ENCODE results near the gene NAV2.

Gene NAV2

GRCh38 chr11:20013346-20014066 lies 300.9 kb downstream of the NAV2 start:
- DNase-seq = peak; percentile 33

DNA sequence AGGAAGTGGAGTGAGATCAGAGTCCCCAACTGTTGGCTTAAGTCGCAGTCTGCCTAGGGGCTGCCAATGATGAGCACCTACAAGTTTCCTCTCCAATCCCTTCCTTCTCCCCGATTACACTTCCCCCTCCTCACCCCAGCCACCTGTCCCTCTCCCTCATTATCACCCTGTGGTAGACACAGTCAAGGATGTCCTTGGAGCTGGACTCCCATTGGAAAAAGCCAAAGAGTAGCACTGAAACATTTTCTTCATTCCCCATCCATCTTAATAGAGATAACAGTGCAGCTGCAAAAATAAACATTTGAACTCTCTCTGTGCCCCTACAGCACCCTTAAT lies 301.4 kb downstream of the NAV2 start:
- no peak for DNase-seq

DNA sequence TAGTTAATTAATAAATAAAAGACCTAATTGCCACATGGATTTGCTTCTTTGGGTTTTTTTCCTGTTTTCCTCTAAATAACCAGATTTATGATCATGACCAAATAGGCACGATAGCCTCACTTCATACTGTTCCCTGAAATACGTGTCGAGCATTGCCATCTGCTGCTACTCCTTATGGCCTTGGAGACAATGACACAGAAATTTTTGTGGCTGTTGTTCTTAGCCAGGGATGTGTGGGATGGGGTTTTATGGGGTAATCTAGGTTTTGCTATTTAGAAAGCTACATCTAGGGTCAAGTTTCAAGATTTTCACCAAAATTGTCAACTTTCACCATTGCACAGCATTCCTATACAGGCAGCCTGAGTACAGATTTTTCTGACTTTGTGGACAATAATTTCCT lies 302.5 kb downstream of the NAV2 start:
- DNase-seq = no peak

DNA sequence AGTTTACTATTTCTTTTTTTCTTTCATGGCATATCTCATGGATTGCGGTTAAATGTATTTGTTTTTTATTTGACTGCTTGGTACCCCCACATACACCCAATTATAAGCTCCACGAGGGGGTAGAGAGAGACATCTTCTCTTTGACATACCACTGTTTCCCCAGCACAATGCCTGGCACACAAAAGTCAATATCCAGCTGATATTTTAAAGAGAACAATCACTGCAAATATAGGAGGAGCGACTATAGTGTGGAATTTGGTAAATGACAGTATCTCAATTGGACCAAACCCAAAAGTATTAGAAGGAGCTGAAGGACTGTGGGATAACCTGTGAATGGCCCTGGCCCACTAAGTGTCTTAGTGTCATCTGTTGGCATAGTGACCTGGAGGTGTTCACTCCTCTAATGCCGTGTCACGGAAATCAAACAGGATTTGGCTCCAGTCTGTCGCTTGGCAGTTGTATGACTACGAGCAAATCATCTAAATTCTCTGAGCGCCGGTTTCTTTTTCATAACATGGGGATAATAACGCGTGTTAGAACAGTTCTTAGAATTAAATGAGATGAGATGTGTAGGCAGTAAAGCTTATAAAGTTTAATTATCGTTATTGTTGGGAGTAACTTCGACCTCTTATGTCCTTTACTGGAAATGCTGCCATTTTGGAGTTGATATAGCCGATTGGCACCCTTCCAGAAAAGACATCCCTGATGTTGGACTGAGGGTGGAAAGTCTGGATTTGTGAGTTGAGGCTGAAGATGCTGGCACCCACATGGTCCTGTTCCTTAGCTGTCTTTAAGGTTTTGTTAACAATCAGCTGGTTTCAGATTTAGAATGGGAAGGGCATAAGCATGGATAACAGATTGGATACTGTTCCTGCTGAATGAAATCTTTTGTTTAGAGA lies 303.1 kb downstream of the NAV2 start:
- DNase-seq = peak; percentile 95

DNA sequence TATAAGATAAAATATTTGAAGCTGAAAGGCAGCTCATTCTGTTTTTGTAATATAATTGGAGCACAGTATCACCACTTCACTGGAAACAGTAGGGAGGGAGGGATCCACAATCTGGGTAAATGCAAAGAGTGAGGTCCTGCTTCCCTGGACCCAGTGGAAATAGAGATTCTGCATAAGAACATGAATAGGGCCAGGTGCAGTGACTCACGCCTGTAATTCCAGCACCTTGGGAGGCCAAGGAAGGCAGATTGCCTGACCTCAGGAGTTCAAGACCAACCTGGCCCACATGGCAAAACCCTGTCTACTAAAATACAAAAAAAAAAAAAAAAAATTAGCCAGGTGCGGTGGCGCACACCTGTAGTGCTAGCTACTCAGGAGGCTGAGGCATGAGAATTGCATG lies 303.9 kb downstream of the NAV2 start:
- DNase-seq = no peak

- no peak for DNase-seq
These were observed 304.7 kb downstream of the NAV2 start for GRCh38 chr11:20017320-20017719.

- no peak for DNase-seq
These were observed 307.6 kb downstream of the NAV2 start for GRCh38 chr11:20020198-20020597.

- no peak for DNase-seq
These were observed 308.1 kb downstream of the NAV2 start for GRCh38 chr11:20020716-20021115.

GRCh38 chr11:20021212-20021611 lies 308.6 kb downstream of the NAV2 start:
- DNase-seq = no peak

DNA sequence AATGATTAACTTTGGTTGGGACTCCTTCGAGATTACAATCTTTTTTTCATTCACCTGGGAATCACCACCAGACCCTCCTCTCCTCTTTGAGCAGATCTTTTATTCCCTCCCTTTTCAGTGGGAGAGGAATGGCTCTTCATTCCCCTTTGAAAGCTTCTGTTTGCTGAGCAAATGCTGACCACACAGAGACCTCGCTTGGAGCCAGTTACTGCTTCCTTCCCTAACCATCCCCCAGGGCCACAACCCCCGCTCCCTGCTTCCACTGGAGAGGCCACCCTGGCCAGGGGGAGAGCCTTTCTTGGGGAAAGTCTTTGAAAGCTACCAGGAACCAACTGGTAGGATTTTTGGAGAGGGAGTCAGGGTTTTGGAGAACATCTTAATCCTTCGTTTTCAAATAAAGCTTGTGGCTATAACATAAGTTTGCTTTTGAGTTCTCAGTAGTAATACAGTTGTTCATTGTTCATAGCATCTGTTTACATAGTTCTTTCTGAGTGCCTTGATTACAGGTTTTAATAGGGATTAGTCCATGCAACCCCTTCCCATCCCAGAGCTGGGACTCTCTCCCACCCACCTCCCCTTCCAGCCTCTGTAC lies 309.2 kb downstream of the NAV2 start:
- DNase-seq = no peak

GRCh38 chr11:20022363-20023081 lies 309.9 kb downstream of the NAV2 start:
- peak; percentile 49 for DNase-seq

DNA sequence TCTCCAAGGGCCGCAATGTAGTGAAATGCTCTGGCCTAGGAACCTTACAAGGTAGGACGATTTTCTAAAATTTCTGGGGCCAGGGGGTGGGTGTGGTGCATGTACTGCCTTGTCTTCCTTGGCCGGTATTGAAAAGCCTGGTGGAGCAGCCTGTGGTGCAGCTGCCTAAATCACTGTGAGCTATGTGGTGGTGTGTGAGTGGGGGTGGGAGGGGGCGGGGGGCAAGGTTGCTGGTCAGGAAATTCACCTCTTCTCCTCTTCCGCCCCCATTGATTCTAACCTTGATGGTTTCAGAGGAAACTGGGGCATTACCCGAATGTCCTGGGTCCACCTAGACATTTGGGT lies 310.4 kb downstream of the NAV2 start:
- DNase-seq = no peak

- DNase-seq = no peak
These were observed 311.7 kb downstream of the NAV2 start for GRCh38 chr11:20024172-20024935.

GRCh38 chr11:20025332-20025840 lies 312.7 kb downstream of the NAV2 start:
- DNase-seq = no peak

- DNase-seq = peak; percentile 83
These were observed 314.3 kb downstream of the NAV2 start for GRCh38 chr11:20026629-20027555.

GRCh38 chr11:20027556-20028013 lies 314.9 kb downstream of the NAV2 start:
- no peak for DNase-seq

DNA sequence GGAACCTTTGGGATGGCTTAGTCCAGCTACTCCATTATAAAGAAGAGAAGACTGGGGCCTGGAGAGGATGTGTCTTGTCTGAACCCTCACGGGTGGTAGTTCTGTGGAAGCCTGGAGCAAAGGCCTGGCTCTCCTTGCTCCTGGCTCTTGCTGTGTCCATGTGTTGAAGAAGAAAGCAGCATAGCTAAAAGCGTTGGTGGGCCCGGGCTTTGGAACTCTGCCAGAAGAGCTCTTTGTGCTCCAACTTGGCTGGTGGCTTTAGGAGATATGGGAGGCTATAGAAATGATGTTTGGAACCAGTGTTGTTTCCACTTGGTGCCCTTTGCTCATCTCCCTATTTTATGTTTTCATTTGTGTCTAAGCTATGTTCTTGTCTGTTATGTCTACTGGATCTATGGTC lies 316.6 kb downstream of the NAV2 start:
- DNase-seq = no peak

- DNase-seq = no peak
These were observed 317.8 kb downstream of the NAV2 start for GRCh38 chr11:20030472-20030871.

DNA sequence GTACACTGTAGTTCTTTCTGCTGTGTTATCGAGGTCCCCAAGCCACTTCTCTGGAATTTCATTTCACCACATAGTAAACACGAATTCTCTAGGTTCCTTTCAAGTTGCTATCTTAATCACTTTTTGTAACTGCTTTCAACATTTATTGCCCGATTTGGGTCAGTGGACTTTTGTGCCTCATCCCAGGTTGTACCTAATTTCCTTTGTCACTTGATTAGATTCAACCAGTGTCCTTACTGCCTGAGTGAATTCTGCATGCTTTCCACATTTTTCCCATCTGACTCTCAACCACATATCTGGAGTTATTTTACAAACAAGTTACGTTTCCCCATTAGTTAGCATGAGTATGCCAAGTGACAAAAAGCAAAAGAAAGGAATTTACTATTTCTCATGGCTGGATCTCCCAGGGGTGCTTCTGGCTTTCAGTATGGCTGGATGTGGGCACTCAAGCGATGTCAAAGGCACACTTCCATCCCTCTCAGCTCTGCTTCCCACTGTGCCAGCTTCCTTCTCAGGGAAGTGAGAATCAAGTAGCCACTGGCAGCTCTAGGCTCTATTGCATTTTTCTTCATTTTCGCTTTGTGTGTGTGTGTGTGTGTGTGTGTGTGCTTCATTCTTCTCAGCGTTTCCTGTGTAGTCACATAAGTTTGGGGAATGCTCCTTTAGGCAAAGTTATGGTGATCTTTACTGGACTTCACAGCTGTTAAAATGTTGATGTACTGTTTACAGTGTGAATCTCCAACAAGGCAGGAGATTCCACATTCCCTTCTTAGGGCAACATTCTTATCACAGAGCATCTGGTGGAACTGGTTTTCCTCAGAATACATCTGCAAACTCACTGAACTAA lies 318.7 kb downstream of the NAV2 start:
- DNase-seq = no peak

DNA sequence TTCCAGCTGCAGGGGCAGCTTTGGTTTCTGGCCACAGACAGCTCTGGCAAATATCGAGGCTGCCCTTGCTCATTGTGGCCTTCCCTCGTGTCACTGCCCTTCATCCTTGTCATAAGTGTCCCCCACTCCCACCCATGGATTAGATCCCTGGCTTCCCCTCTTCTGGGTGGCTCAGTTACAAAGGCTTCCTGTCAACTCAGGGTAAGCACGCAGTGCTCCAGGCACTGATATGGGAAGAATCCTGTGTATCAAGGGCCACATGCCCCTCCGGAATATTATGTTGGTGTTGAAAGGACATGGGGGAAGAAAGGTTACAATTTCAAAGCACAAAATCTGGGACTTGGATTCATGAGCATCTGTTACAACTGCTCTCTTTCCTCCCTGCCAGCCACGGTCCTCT lies 319.5 kb downstream of the NAV2 start:
- no peak for DNase-seq

All from NCI-H1105 (cell line).